ACHN (cell line): ENCODE measurements around the gene NBPF20.
"Not testable (repeated sequence)": the region's sequence is repeated elsewhere in the genome, so short reads cannot be mapped to it uniquely, and the experiment has no call there.

ENCODE experiments used
- DNase-seq: peaks from one replicate; pipeline ENCODE4 v3.0.0-alpha.2; 2015
- in situ Hi-C: cut with HindIII; loops from 2 replicates; pipeline ENCODE4 v1.10.0; 2017; ENCODE audit warnings: low sequenced_read_pairs, low pct_ligation_motif_present, low pct_unique_long_range_greater_than_20kb

Gene NBPF20

GRCh38 chr1:145431363-145432256 lies 6.2 kb upstream of the NBPF20 start:
- DNase-seq, in situ Hi-C loops: not testable (repeated sequence)

GRCh38 chr1:145430830-145431229 lies 5.4 kb upstream of the NBPF20 start:
- in situ Hi-C loops, DNase-seq: not testable (repeated sequence)

GRCh38 chr1:145429329-145429728 lies 3.9 kb upstream of the NBPF20 start:
- not testable (repeated sequence) for DNase-seq

GRCh38 chr1:145424612-145425435 lies 579 bp downstream of the NBPF20 start:
- in situ Hi-C loops, result not testable (repeated sequence)
- peak; percentile 69 for DNase-seq

More at GRCh38 chr1:145429329-145429728, 3.9 kb upstream of the NBPF20 start:
- in situ Hi-C loops, result not testable (repeated sequence)

GRCh38 chr1:145415149-145415548 lies 10.3 kb downstream of the NBPF20 start:
- in situ Hi-C loops, DNase-seq: not testable (repeated sequence)

GRCh38 chr1:145407266-145407665 lies 18.1 kb downstream of the NBPF20 start:
- in situ Hi-C loops, DNase-seq: not testable (repeated sequence)

GRCh38 chr1:145404949-145405348 lies 20.5 kb downstream of the NBPF20 start:
- in situ Hi-C loops, DNase-seq: not testable (repeated sequence)

GRCh38 chr1:145400701-145401100 lies 24.7 kb downstream of the NBPF20 start:
- in situ Hi-C loops, DNase-seq: not testable (repeated sequence)
